ENCODE results near the gene TSKS.

TSKS gene

DNA sequence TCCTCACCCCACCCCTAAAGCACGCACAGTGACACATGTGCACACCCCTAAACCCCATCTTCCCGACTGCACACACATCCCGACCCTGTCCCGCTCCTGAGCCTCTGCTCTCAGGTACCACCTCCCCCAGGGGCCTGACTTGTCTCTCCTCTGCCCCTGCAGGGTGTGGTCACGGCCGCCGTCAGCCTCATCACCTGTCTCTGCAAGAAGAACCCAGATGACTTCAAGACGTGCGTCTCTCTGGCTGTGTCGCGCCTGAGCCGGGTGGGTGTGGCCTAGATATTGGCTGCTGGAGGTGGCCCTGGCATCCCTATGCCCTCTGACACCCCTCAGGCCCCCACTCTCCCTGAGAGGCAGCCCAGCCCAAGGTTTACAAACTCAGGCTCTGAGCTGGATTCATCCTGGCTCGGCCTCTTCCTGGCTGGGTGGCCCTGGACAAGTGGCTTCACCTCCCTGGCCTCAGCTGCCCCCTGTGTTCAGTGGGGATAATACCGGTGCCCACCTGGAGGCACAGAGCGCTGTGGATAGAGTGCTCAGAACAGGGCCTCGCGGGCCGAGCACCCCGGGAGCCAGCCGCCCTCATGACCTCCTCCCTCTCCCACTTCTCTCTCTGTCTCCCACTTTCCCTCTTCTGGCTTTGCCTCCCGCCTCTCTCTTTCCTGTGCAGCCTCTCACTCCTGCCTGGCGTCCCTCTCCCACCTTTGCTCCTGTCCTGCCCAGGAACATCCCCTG, 29.9 kb upstream of the TSKS start:
- Histone ChIP-seq H3K36me3 (replicated peaks) (peaks cover 58% of the 10 kb centered on the region), H3K27ac (no peak overlapping the region), H3K4me3 (ENCODE audit: low read depth, low read length) (no peak overlapping the region), H3K27me3 (replicated peaks) (no peaks in the 10 kb centered on the region)
- in situ Hi-C loops (cut with HindIII; ENCODE audit: low pct_ligation_motif_present, low sequenced_read_pairs) = no loop called here
- DNase-seq = no peak
- TF ChIP-seq, protein P1, sequence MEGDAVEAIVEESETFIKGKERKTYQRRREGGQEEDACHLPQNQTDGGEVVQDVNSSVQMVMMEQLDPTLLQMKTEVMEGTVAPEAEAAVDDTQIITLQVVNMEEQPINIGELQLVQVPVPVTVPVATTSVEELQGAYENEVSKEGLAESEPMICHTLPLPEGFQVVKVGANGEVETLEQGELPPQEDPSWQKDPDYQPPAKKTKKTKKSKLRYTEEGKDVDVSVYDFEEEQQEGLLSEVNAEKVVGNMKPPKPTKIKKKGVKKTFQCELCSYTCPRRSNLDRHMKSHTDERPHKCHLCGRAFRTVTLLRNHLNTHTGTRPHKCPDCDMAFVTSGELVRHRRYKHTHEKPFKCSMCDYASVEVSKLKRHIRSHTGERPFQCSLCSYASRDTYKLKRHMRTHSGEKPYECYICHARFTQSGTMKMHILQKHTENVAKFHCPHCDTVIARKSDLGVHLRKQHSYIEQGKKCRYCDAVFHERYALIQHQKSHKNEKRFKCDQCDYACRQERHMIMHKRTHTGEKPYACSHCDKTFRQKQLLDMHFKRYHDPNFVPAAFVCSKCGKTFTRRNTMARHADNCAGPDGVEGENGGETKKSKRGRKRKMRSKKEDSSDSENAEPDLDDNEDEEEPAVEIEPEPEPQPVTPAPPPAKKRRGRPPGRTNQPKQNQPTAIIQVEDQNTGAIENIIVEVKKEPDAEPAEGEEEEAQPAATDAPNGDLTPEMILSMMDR (IDR thresholded peaks at IDR 0.05; ENCODE audit: low read depth, low read length, missing control alignments) = no peak

DNA sequence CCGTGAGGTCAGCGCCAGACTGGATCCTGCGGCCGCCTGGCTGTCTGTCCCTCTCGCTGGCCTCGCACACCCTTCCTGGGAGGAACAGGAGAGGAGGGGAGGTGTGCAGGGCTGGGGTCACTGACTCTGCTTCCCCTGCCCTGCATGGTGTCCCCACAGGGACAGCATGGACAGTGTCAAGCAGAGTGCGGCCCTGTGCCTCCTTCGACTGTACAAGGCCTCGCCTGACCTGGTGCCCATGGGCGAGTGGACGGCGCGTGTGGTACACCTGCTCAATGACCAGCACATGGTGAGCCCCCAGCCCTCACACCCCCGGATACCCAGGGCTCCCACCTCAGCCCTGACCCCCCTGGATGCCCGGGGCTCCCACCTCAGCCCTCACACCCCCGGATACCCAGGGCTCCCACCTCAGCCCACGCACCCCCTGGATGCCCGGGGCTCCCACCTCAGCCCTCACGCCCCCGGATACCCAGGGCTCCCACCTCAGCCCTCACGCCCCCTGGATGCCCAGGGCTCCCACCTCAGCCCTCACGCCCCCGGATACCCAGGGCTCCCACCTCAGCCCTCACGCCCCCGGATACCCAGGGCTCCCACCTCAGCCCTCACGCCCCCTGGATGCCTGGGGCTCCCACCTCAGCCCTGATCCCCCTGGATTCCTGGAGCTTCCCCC, 28.8 kb upstream of the TSKS start:
- no peak overlapping the region for H3K27ac ChIP-seq
- H3K4me3 ChIP-seq (ENCODE audit: low read depth, low read length) = no peak overlapping the region
- in situ Hi-C loops (cut with HindIII; ENCODE audit: low pct_ligation_motif_present, low sequenced_read_pairs) = no loop called here
- TF ChIP-seq, protein P1 (IDR thresholded peaks at IDR 0.05; ENCODE audit: low read depth, low read length, missing control alignments) = no peak
- DNase-seq = no peak
- H3K36me3 ChIP-seq (replicated peaks) = peaks cover 57% of the 10 kb centered on the region
- no peaks in the 10 kb centered on the region for H3K27me3 ChIP-seq (replicated peaks)

DNA sequence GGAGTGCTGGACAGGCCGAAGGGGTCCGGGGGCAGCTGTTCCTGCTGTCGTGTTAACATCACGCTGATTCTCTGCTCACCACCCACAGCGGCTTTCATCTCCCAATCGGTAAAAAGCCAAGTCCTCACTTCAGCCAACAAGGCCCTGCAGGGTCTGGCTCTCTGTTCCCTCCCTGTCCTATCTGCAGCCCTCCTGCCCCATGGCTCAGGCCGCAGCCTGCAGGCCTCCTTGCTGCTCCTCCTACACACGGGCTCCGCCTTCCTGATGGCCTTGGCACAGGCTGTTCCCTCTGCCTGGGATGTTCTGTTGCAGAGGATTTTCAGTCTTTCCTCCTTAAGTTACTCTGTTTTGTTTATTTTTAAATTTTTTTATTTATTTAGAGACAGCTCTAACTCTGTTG, 27.8 kb upstream of the TSKS start:
- in situ Hi-C loops (cut with HindIII; ENCODE audit: low pct_ligation_motif_present, low sequenced_read_pairs) = no loop called here
- Histone ChIP-seq H3K27me3 (replicated peaks) (no peaks in the 10 kb centered on the region), H3K27ac (no peak overlapping the region), H3K4me3 (ENCODE audit: low read depth, low read length) (no peak overlapping the region), H3K36me3 (replicated peaks) (peaks cover 46% of the 10 kb centered on the region)
- DNase-seq = no peak
- TF ChIP-seq, protein P1 (IDR thresholded peaks at IDR 0.05; ENCODE audit: low read depth, low read length, missing control alignments) = no peak

DNA sequence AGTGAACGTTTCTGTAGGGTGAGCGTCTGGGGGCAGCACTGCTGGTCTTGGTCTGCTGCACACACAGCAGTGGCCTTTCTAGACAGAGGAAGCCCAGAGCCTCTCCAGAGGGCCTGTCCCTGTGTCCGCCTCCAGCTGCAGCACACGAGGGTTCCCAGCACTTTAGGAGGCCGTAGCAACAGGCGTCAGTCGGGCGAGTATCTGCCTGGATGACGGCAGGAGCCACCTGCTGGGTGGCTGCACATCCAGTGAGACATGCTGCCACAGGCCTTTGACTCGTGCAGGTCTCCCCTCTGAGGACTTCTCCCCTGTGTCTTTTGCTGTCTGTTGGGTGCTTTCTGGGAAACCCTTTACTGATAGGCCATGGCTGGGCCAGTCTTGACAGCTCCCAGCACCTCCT, 25.8 kb upstream of the TSKS start:
- DNase-seq = no peak
- TF ChIP-seq, protein P1 (IDR thresholded peaks at IDR 0.05; ENCODE audit: low read depth, low read length, missing control alignments) = no peak
- Histone ChIP-seq H3K36me3 (replicated peaks) (peaks cover 43% of the 10 kb centered on the region), H3K4me3 (ENCODE audit: low read depth, low read length) (no peak overlapping the region), H3K27ac (no peak overlapping the region), H3K27me3 (replicated peaks) (no peaks in the 10 kb centered on the region)
- in situ Hi-C loops (cut with HindIII; ENCODE audit: low pct_ligation_motif_present, low sequenced_read_pairs) = no loop called here

DNA sequence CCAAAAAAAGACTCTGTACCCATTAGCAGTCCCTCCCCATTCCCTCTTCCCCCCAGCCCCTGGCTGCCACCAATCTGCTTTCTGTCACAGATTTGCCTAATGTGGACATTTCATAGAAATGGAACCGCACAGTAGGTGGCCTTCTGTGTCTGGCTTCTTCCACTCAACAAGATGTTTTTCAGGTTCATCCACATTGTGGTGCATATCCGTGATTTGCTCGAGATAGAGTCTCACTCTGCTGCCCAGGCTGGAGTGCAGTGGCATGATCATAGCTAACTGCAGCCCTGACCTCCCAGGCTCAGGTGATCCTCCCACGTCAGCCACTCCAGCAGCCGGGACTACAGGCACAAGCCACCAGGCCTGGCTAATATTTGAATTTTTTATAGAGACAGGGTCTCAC, 24.6 kb upstream of the TSKS start:
- no peak for DNase-seq
- no peak overlapping the region for H3K4me3 ChIP-seq (ENCODE audit: low read depth, low read length)
- no peak overlapping the region for H3K27ac ChIP-seq
- in situ Hi-C loops (cut with HindIII; ENCODE audit: low pct_ligation_motif_present, low sequenced_read_pairs) = no loop called here
- TF ChIP-seq, protein P1 (IDR thresholded peaks at IDR 0.05; ENCODE audit: low read depth, low read length, missing control alignments) = no peak
- no peaks in the 10 kb centered on the region for H3K27me3 ChIP-seq (replicated peaks)
- peaks cover 45% of the 10 kb centered on the region for H3K36me3 ChIP-seq (replicated peaks)

Data from brain microvascular endothelial cell (primary cell).